Stimulated activated naive CD8-positive, alpha-beta T cell treated with anti-CD3 and anti-CD28 coated beads, Interleukin-15, Interleukin-2, amounts not matched to agents 100 ng/mL and 50 ng/mL, for 24 hours (primary cell): ENCODE measurements around the gene IGF1R.
"Not testable (repeated sequence)": the region's sequence is repeated elsewhere in the genome, so short reads cannot be mapped to it uniquely, and the experiment has no call there.

Experiments
- H3K27ac Mint-ChIP-seq: one replicate; pipeline ENCODE4 v1.8.0; 2021; ENCODE audit warnings: mild to moderate bottlenecking, mixed read lengths
- H3K27me3 Mint-ChIP-seq: one replicate; pipeline ENCODE4 v1.8.0; 2021; ENCODE audit warnings: mixed read lengths
- H3K36me3 Mint-ChIP-seq: one replicate; pipeline ENCODE4 v1.8.0; 2021; ENCODE audit warnings: low read depth, mixed read lengths
- H3K4me1 Mint-ChIP-seq: one replicate; pipeline ENCODE4 v1.8.0; 2021; ENCODE audit warnings: low read depth, mixed read lengths
- H3K4me3 Mint-ChIP-seq: one replicate; pipeline ENCODE4 v1.8.0; 2021; ENCODE audit warnings: mild to moderate bottlenecking, mixed read lengths
- H3K9me3 Mint-ChIP-seq: one replicate; pipeline ENCODE4 v1.8.0; 2021; ENCODE audit warnings: mixed read lengths

Gene IGF1R

GRCh38 chr15:98999233-98999632 is 350.9 kb downstream of the IGF1R start:
- H3K27ac Mint-ChIP-seq, result no peak overlapping the region
- no peaks in the 10 kb centered on the region for H3K4me1 Mint-ChIP-seq
- H3K27me3 Mint-ChIP-seq, result no peaks in the 10 kb centered on the region
- H3K9me3 Mint-ChIP-seq, result peaks cover 15% of the 10 kb centered on the region
- H3K36me3 Mint-ChIP-seq, result no peaks in the 10 kb centered on the region
- H3K4me3 Mint-ChIP-seq, result no peak overlapping the region

GRCh38 chr15:99002226-99002625 is 353.9 kb downstream of the IGF1R start:
- no peak overlapping the region for H3K4me3 Mint-ChIP-seq
- no peaks in the 10 kb centered on the region for H3K27me3 Mint-ChIP-seq
- H3K27ac Mint-ChIP-seq, result no peak overlapping the region
- H3K36me3 Mint-ChIP-seq, result no peaks in the 10 kb centered on the region
- no peaks in the 10 kb centered on the region for H3K4me1 Mint-ChIP-seq
- H3K9me3 Mint-ChIP-seq, result peaks cover 4% of the 10 kb centered on the region

GRCh38 chr15:99003317-99003716 is 355.0 kb downstream of the IGF1R start:
- H3K9me3 Mint-ChIP-seq, H3K36me3 Mint-ChIP-seq, H3K27me3 Mint-ChIP-seq, H3K27ac Mint-ChIP-seq, H3K4me3 Mint-ChIP-seq, H3K4me1 Mint-ChIP-seq: not testable (repeated sequence)

- H3K27ac Mint-ChIP-seq, H3K36me3 Mint-ChIP-seq, H3K27me3 Mint-ChIP-seq, H3K9me3 Mint-ChIP-seq, H3K4me3 Mint-ChIP-seq, H3K4me1 Mint-ChIP-seq: not testable (repeated sequence)
Observed at GRCh38 chr15:99004998-99005974, 356.9 kb downstream of the IGF1R start.

- peaks cover 4% of the 10 kb centered on the region for H3K27me3 Mint-ChIP-seq
Observed at GRCh38 chr15:99006146-99006545, 357.8 kb downstream of the IGF1R start.

GRCh38 chr15:99006904-99007495 is 358.7 kb downstream of the IGF1R start:
- Mint-ChIP-seq H3K4me1 (no peaks in the 10 kb centered on the region), H3K4me3 (no peak overlapping the region), H3K27ac (no peak overlapping the region), H3K36me3 (no peaks in the 10 kb centered on the region), H3K27me3 (peaks cover 4% of the 10 kb centered on the region), H3K9me3 (no peaks in the 10 kb centered on the region)

More at GRCh38 chr15:99006146-99006545, 357.8 kb downstream of the IGF1R start:
- H3K4me3 Mint-ChIP-seq, result no peak overlapping the region
- H3K9me3 Mint-ChIP-seq, result no peaks in the 10 kb centered on the region
- no peaks in the 10 kb centered on the region for H3K36me3 Mint-ChIP-seq
- H3K27ac Mint-ChIP-seq, result no peak overlapping the region
- no peaks in the 10 kb centered on the region for H3K4me1 Mint-ChIP-seq

GRCh38 chr15:99009741-99010330 is 361.5 kb downstream of the IGF1R start:
- Mint-ChIP-seq H3K4me3 (no peak overlapping the region), H3K36me3 (no peaks in the 10 kb centered on the region), H3K4me1 (no peaks in the 10 kb centered on the region), H3K27me3 (peaks cover 7% of the 10 kb centered on the region), H3K9me3 (no peaks in the 10 kb centered on the region), H3K27ac (no peak overlapping the region)

- H3K36me3 Mint-ChIP-seq, result no peaks in the 10 kb centered on the region
- H3K4me3 Mint-ChIP-seq, result no peak overlapping the region
- peaks cover 11% of the 10 kb centered on the region for H3K27me3 Mint-ChIP-seq
- peaks cover under 1% of the 10 kb centered on the region for H3K4me1 Mint-ChIP-seq
- H3K9me3 Mint-ChIP-seq, result no peaks in the 10 kb centered on the region
- no peak overlapping the region for H3K27ac Mint-ChIP-seq
Observed at GRCh38 chr15:99010768-99011167, 362.4 kb downstream of the IGF1R start.
